Activated CD8-positive, alpha-beta T cell treated with anti-CD3 and anti-CD28 coated beads for 36 hours (primary cell): ENCODE measurements around the gene MRPS23. TPM values are rescaled to one million over a fixed set of nuclear protein-coding genes. Genes with fewer than 3 reads are reported as not detected.
A peak's percentile ranks its signal among the peaks of the same experiment; 100 is the strongest.

Source experiments
- ATAC-seq: fragments of 200-7000 bp; cut with Tn5 transposase; one replicate; pipeline ENCODE4 v1.10.0; 2021; ENCODE audit warnings: mild to moderate bottlenecking, moderate library complexity
- CTCF ChIA-PET: fragments of 350-600 bp; sonication (Branson Sonifier 250); formaldehyde crosslinking; loops from one replicate; lab custom pipeline; 2021; ENCODE audit warnings: antibody characterized with exemption; lab: Charles Lee
- POLR2A ChIA-PET: fragments of 350-600 bp; sonication (Branson Sonifier 250); formaldehyde crosslinking; loops from one replicate; lab custom pipeline; 2021; ENCODE audit warnings: antibody characterized with exemption; lab: Charles Lee
- DNase-seq: peaks from one replicate; pipeline ENCODE4 v3.0.0-alpha.2; 2020
- H3K27ac Mint-ChIP-seq: one replicate; pipeline ENCODE4 v1.8.0; 2021; ENCODE audit warnings: mild to moderate bottlenecking, mixed read lengths
- H3K27me3 Mint-ChIP-seq: one replicate; pipeline ENCODE4 v1.8.0; 2021; ENCODE audit warnings: mixed read lengths
- H3K36me3 Mint-ChIP-seq: one replicate; pipeline ENCODE4 v1.8.0; 2021; ENCODE audit warnings: low read depth, mixed read lengths
- H3K4me1 Mint-ChIP-seq: one replicate; pipeline ENCODE4 v1.8.0; 2021; ENCODE audit warnings: low read depth, mixed read lengths
- H3K4me3 Mint-ChIP-seq: one replicate; pipeline ENCODE4 v1.8.0; 2021; ENCODE audit warnings: mild to moderate bottlenecking, moderate library complexity, mixed read lengths
- H3K9me3 Mint-ChIP-seq: one replicate; pipeline ENCODE4 v1.8.0; 2021; ENCODE audit warnings: mixed read lengths
- CTCF ChIP-seq: fragments of 200-600 bp; IDR thresholded peaks from one replicate; pipeline ENCODE4 v1.8.0; 2022; ENCODE audit warnings: antibody characterized with exemption, mild to moderate bottlenecking
- intact Hi-C: fragments of 100-400 bp; cut with micrococcal nuclease; formaldehyde crosslinking; loops from one replicate; pipeline ENCODE4 v1.10.0; 2022
- total RNA-seq, 2 experiments: library from RNA; stranded (reverse); gene quantifications; one replicate each; pipeline ENCODE4 v1.2.3, GENCODE V29; 2021

Gene MRPS23
- total RNA-seq, 2 experiments from 2014 or later = 69.5 to 70.0 TPM

- Mint-ChIP-seq H3K9me3 (no peaks in the 10 kb centered on the region), H3K4me1 (peaks cover 8% of the 10 kb centered on the region), H3K4me3 (no peak overlapping the region), H3K27ac (no peak overlapping the region), H3K27me3 (no peaks in the 10 kb centered on the region), H3K36me3 (peaks cover 17% of the 10 kb centered on the region)
- no peak for ATAC-seq
- intact Hi-C loops = no loop called here
- CTCF ChIA-PET = interaction anchor here (1.5 to 6.6 kb wide), 7 partner anchors 11 to 592 kb away, joined by 4 to 49 read pairs (median 22); partner anchors contain the start of gene MRPS23
- no peak for DNase-seq
- TF ChIP-seq CTCF = no peak
- POLR2A ChIA-PET = interaction anchor here (2.9 kb wide), 1 partner anchor 14 kb away, joined by 9 read pairs; the partner anchor contains the start of gene MRPS23
Observed at GRCh38 chr17:57835333-57835900, 14.4 kb downstream of the MRPS23 start.

- ChIA-PET POLR2A (interaction anchor here (2.9 kb wide), 1 partner anchor 15 kb away, joined by 9 read pairs; the partner anchor contains the start of gene MRPS23), CTCF (interaction anchor here (0.7 to 6.6 kb wide), 48 partner anchors 8 to 881 kb away, joined by 3 to 49 read pairs (median 5); partner anchors contain the start of gene MRPS23)
- Mint-ChIP-seq H3K27ac (no peak overlapping the region), H3K9me3 (no peaks in the 10 kb centered on the region), H3K27me3 (no peaks in the 10 kb centered on the region), H3K4me3 (no peak overlapping the region), H3K4me1 (peaks cover 8% of the 10 kb centered on the region), H3K36me3 (peaks cover 10% of the 10 kb centered on the region)
- peak; percentile 41 for ATAC-seq
- DNase-seq = peak; percentile 28
- intact Hi-C loops = loop anchor here (5.0 kb wide), 1 partner anchor 702 kb away; no protein-coding TSS in a partner anchor
- no peak for TF ChIP-seq CTCF
Observed at GRCh38 chr17:57834146-57834741, 15.6 kb downstream of the MRPS23 start.

- H3K4me1 Mint-ChIP-seq = peaks cover 8% of the 10 kb centered on the region
- no peak overlapping the region for H3K27ac Mint-ChIP-seq
Observed at GRCh38 chr17:57833179-57833939, 16.5 kb downstream of the MRPS23 start.

More at GRCh38 chr17:57833179-57833939, 16.5 kb downstream of the MRPS23 start:
- CTCF ChIA-PET = interaction anchor here (0.6 to 6.6 kb wide), 68 partner anchors 9 to 880 kb away, joined by 3 to 49 read pairs (median 4); partner anchors contain the start of gene MRPS23
- DNase-seq = peak; percentile 84
- TF ChIP-seq CTCF = peak; percentile 92
- peak; percentile 75 for ATAC-seq
- intact Hi-C loops = loop anchor here (5.0 kb wide), 1 partner anchor 701 kb away; no protein-coding TSS in a partner anchor
- POLR2A ChIA-PET = interaction anchor here (0.7 to 2.9 kb wide), 3 partner anchors 16 to 166 kb away, joined by 3 to 9 read pairs (median 3); partner anchors contain the start of gene MRPS23
- H3K9me3 Mint-ChIP-seq = no peaks in the 10 kb centered on the region
- H3K4me3 Mint-ChIP-seq = no peak overlapping the region
- H3K27me3 Mint-ChIP-seq = no peaks in the 10 kb centered on the region
- H3K36me3 Mint-ChIP-seq = peaks cover 4% of the 10 kb centered on the region
